ENCODE data around the gene HYI. TPM values are rescaled to one million over a fixed set of nuclear protein-coding genes. Genes with fewer than 3 reads are reported as not detected.

Gene HYI
- polyA plus RNA-seq, 1 of the 3 experiments (the other 2 are of a cell fraction), result 11.1 TPM

DNA sequence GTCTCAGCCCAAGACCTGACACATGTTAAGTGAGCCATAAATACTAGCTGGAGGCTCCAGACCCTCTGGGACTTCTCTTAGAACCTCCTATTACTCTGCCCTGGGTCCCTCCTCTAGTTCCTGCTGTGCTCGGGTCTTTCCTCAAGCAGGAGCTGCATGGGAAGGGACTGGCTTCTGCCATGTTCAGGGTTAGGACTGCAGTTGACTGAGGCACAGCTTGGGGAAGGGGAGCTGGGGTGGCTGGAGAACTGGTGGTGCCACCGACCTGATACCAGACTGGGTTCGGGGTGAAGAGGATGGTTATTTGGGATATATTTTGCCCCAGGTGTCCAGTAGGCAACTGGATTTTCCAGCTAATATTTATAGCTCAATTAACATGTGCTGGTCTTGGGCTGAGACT lies 15.7 kb downstream of the HYI start:
- Histone ChIP-seq H3K4me2 (no peak overlapping the region), H3K36me3 (replicated peaks in 1 of 2; ENCODE audit: control insufficient read depth in 1 of 2, insufficient read depth in 2 of 2, low read length in 1 of 2) (peaks cover 12 to 73% of the 10 kb centered on the region in 2 experiments), H3K9me3 (no peaks in the 10 kb centered on the region), H2AFZ (ENCODE audit: low read depth) (no peak overlapping the region), H3K27ac (ENCODE audit: low read depth in 2 of 2, low read length in 1 of 2) (no peak overlapping the region), H4K20me1 (ENCODE audit: insufficient read depth) (no peaks in the 10 kb centered on the region), H3F3A (replicated peaks; ENCODE audit: insufficient read depth) (no peaks in the 10 kb centered on the region), H3K27me3 (ENCODE audit: insufficient read depth) (no peaks in the 10 kb centered on the region), H3K79me2 (ENCODE audit: insufficient read depth) (no peaks in the 10 kb centered on the region), H3K4me1 (ENCODE audit: control insufficient read depth in 1 of 2, insufficient read depth in 2 of 2, low read depth in 1 of 2, low read length in 1 of 2) (no peaks in the 10 kb centered on the region; a peak in 1 of 4 replicates), H3K9ac (no peak overlapping the region), H3K9me2 (no peaks in the 10 kb centered on the region), H3K4me3 (ENCODE audit: low read depth in 2 of 2, low read length in 1 of 2) (no peak overlapping the region)
- TF ChIP-seq TAF1 (IDR thresholded peaks at IDR 0.05; ENCODE audit: borderline replicate concordance, low read depth, low read length) (no peak), EP300 (IDR thresholded peaks at IDR 0.05; ENCODE audit: borderline replicate concordance in 1 of 2, low read depth in 1 of 2, low read length in 1 of 2) (no peak), SMC3 (IDR thresholded peaks at IDR 0.05; ENCODE audit: low read depth, low read length) (no peak), SIN3A (IDR thresholded peaks at IDR 0.05; ENCODE audit: borderline replicate concordance, low read depth, low read length) (no peak)
- TF ChIP-seq, protein P1, sequence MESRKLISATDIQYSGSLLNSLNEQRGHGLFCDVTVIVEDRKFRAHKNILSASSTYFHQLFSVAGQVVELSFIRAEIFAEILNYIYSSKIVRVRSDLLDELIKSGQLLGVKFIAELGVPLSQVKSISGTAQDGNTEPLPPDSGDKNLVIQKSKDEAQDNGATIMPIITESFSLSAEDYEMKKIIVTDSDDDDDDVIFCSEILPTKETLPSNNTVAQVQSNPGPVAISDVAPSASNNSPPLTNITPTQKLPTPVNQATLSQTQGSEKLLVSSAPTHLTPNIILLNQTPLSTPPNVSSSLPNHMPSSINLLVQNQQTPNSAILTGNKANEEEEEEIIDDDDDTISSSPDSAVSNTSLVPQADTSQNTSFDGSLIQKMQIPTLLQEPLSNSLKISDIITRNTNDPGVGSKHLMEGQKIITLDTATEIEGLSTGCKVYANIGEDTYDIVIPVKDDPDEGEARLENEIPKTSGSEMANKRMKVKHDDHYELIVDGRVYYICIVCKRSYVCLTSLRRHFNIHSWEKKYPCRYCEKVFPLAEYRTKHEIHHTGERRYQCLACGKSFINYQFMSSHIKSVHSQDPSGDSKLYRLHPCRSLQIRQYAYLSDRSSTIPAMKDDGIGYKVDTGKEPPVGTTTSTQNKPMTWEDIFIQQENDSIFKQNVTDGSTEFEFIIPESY (IDR thresholded peaks at IDR 0.05; ENCODE audit: borderline replicate concordance, low read depth), result no peak
- TF ChIP-seq, protein P2, sequence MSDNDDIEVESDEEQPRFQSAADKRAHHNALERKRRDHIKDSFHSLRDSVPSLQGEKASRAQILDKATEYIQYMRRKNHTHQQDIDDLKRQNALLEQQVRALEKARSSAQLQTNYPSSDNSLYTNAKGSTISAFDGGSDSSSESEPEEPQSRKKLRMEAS (IDR thresholded peaks at IDR 0.05; ENCODE audit: low read depth), result no peak
- TF ChIP-seq, protein P3, sequence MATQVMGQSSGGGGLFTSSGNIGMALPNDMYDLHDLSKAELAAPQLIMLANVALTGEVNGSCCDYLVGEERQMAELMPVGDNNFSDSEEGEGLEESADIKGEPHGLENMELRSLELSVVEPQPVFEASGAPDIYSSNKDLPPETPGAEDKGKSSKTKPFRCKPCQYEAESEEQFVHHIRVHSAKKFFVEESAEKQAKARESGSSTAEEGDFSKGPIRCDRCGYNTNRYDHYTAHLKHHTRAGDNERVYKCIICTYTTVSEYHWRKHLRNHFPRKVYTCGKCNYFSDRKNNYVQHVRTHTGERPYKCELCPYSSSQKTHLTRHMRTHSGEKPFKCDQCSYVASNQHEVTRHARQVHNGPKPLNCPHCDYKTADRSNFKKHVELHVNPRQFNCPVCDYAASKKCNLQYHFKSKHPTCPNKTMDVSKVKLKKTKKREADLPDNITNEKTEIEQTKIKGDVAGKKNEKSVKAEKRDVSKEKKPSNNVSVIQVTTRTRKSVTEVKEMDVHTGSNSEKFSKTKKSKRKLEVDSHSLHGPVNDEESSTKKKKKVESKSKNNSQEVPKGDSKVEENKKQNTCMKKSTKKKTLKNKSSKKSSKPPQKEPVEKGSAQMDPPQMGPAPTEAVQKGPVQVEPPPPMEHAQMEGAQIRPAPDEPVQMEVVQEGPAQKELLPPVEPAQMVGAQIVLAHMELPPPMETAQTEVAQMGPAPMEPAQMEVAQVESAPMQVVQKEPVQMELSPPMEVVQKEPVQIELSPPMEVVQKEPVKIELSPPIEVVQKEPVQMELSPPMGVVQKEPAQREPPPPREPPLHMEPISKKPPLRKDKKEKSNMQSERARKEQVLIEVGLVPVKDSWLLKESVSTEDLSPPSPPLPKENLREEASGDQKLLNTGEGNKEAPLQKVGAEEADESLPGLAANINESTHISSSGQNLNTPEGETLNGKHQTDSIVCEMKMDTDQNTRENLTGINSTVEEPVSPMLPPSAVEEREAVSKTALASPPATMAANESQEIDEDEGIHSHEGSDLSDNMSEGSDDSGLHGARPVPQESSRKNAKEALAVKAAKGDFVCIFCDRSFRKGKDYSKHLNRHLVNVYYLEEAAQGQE (IDR thresholded peaks at IDR 0.05; ENCODE audit: low read depth, low read length), result no peak
- TF ChIP-seq, protein P4, sequence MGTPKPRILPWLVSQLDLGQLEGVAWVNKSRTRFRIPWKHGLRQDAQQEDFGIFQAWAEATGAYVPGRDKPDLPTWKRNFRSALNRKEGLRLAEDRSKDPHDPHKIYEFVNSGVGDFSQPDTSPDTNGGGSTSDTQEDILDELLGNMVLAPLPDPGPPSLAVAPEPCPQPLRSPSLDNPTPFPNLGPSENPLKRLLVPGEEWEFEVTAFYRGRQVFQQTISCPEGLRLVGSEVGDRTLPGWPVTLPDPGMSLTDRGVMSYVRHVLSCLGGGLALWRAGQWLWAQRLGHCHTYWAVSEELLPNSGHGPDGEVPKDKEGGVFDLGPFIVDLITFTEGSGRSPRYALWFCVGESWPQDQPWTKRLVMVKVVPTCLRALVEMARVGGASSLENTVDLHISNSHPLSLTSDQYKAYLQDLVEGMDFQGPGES (IDR thresholded peaks at IDR 0.05; ENCODE audit: low read depth, low read length), result no peak
- WGBS (ENCODE audit: low lambda C conversion rate), result 100% methylated on average over 1 of the region's 3 CpGs
- DNase-seq, result no peak
- ChIA-PET CTCF (interaction anchor here (1.1 to 5.4 kb wide), 3 partner anchors 12 to 211 kb away, joined by 3 to 20 read pairs (median 5); no protein-coding TSS in a partner anchor), POLR2A (interaction anchor here (1.3 kb wide), 1 partner anchor 16 kb away, joined by 3 read pairs; the partner anchor contains the start of gene HYI)

Data from SK-N-SH (cell line).